ENCODE measurements around the gene EIF3A. TPM values are rescaled to one million over a fixed set of nuclear protein-coding genes. Genes with fewer than 3 reads are reported as not detected.

The EIF3A gene
- total RNA-seq, 1 donor, result 135 TPM

DNA sequence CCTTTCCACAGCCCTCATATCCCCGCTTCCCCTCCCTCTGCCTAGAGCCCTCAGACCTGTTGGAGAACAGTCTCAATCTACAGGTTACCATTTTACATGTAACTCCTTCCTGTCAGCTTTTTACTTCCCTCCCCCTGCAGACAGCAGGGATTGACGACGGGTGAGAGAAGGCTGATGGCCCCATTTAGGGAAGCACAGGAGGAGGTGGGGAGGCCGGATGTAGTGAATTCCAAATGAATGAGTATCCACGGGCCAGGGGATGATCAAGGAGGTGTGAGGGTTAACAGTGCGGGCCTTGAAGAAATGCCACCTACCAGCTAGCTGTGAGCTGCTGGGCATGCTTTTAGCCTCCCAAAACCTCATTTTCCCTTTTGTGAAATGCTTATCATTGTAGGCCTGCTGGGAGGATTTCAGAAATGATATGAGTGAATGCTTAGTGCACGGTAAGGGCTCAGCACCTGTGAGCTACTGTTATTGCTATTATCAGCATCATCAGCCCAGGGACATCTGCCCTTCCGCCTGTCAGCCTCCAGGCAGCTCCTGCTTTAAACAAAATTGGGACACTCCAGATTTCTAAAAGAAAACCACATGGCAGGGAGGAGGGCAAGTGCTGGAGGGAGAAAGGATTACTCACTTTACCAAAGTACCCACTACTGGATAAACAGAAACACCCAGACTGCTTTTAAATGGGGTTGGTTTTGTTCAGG, 57.6 kb downstream of the EIF3A start:
- DNase-seq (ENCODE audit: insufficient read length, low spot score, missing footprints), result peak; percentile 93
- H4K20me1 ChIP-seq (ENCODE audit: insufficient read depth, low read length), result no peaks in the 10 kb centered on the region
- no peaks in the 10 kb centered on the region for H3K9me3 ChIP-seq (ENCODE audit: low read depth, low read length)
- peak overlapping the region; percentile 13 for H3K4me3 ChIP-seq (ENCODE audit: insufficient read depth, low read length)
- H3K36me3 ChIP-seq (ENCODE audit: insufficient read depth, low read length), result no peaks in the 10 kb centered on the region
- TF ChIP-seq, protein P1, sequence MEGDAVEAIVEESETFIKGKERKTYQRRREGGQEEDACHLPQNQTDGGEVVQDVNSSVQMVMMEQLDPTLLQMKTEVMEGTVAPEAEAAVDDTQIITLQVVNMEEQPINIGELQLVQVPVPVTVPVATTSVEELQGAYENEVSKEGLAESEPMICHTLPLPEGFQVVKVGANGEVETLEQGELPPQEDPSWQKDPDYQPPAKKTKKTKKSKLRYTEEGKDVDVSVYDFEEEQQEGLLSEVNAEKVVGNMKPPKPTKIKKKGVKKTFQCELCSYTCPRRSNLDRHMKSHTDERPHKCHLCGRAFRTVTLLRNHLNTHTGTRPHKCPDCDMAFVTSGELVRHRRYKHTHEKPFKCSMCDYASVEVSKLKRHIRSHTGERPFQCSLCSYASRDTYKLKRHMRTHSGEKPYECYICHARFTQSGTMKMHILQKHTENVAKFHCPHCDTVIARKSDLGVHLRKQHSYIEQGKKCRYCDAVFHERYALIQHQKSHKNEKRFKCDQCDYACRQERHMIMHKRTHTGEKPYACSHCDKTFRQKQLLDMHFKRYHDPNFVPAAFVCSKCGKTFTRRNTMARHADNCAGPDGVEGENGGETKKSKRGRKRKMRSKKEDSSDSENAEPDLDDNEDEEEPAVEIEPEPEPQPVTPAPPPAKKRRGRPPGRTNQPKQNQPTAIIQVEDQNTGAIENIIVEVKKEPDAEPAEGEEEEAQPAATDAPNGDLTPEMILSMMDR (IDR thresholded peaks at IDR 0.05; ENCODE audit: extremely low read depth, low read depth, low read length), result no peak
- H3K27ac ChIP-seq (ENCODE audit: low read depth, low read length), result no peak overlapping the region
- H3K79me2 ChIP-seq (ENCODE audit: insufficient read depth, low read length), result no peaks in the 10 kb centered on the region
- H2AFZ ChIP-seq (ENCODE audit: low read length), result peak overlapping the region; percentile 30
- peak overlapping the region; percentile 45 for H3K4me2 ChIP-seq (ENCODE audit: insufficient read depth, low read length)
- H3K4me1 ChIP-seq (ENCODE audit: insufficient read depth, low read length), result peaks cover 34% of the 10 kb centered on the region
- H3K27me3 ChIP-seq (ENCODE audit: insufficient read depth, low read length), result no peaks in the 10 kb centered on the region

DNA sequence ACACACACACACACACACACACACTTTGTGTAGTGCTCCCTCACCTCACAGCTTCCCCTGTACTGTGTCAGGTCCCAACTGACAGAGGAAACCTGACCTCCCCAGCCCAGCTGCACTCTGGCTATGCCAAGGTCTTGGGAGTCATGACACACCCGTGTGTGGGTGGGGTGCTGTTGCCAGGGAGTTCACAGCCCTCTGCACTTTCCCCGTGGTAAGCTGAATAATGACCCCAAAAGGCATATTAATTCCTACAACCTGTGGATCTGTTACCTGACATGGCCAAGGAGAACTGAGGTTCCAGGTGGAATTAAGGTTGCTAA, 60.0 kb downstream of the EIF3A start:
- no peak overlapping the region for H3K4me2 ChIP-seq (ENCODE audit: insufficient read depth, low read length)
- no peaks in the 10 kb centered on the region for H3K36me3 ChIP-seq (ENCODE audit: insufficient read depth, low read length)
- H3K79me2 ChIP-seq (ENCODE audit: insufficient read depth, low read length), result no peaks in the 10 kb centered on the region
- H3K4me3 ChIP-seq (ENCODE audit: insufficient read depth, low read length), result no peak overlapping the region
- no peaks in the 10 kb centered on the region for H4K20me1 ChIP-seq (ENCODE audit: insufficient read depth, low read length)
- peak; percentile 87 for DNase-seq (ENCODE audit: insufficient read length, low spot score, missing footprints)
- peaks cover 23% of the 10 kb centered on the region for H3K4me1 ChIP-seq (ENCODE audit: insufficient read depth, low read length)
- TF ChIP-seq, protein P1 (IDR thresholded peaks at IDR 0.05; ENCODE audit: extremely low read depth, low read depth, low read length), result no peak
- H3K27me3 ChIP-seq (ENCODE audit: insufficient read depth, low read length), result peaks cover 7% of the 10 kb centered on the region
- no peak overlapping the region for H3K27ac ChIP-seq (ENCODE audit: low read depth, low read length)
- H3K9me3 ChIP-seq (ENCODE audit: low read depth, low read length), result no peaks in the 10 kb centered on the region
- no peak overlapping the region for H2AFZ ChIP-seq (ENCODE audit: low read length)

DNA sequence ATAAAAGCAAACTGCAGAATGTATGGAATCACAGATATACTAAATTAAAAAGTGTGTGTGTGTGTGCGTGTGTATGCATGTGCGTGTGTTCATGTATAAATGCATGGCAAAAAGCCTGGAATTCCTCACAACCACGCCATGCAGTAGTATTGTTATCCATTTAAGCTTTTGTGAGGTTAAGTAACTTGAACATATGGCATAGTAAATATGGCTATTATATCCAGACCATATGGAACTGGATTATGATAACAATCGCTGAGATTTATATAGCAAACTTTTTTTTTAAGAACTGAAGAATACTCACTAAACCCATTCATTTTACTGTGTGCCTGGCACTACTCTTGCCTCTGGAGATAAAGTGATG, 73.4 kb downstream of the EIF3A start:
- Histone ChIP-seq H3K9me3 (ENCODE audit: low read depth, low read length) (no peaks in the 10 kb centered on the region), H3K79me2 (ENCODE audit: insufficient read depth, low read length) (no peaks in the 10 kb centered on the region), H3K27ac (ENCODE audit: low read depth, low read length) (no peak overlapping the region), H4K20me1 (ENCODE audit: insufficient read depth, low read length) (peaks cover 5% of the 10 kb centered on the region), H2AFZ (ENCODE audit: low read length) (no peak overlapping the region), H3K27me3 (ENCODE audit: insufficient read depth, low read length) (peaks cover 20% of the 10 kb centered on the region), H3K4me2 (ENCODE audit: insufficient read depth, low read length) (peak overlapping the region; percentile 52), H3K4me1 (ENCODE audit: insufficient read depth, low read length) (peaks cover 23% of the 10 kb centered on the region), H3K36me3 (ENCODE audit: insufficient read depth, low read length) (no peaks in the 10 kb centered on the region), H3K4me3 (ENCODE audit: insufficient read depth, low read length) (no peak overlapping the region)
- DNase-seq (ENCODE audit: insufficient read length, low spot score, missing footprints), result no peak
- TF ChIP-seq, protein P1 (IDR thresholded peaks at IDR 0.05; ENCODE audit: extremely low read depth, low read depth, low read length), result no peak

DNA sequence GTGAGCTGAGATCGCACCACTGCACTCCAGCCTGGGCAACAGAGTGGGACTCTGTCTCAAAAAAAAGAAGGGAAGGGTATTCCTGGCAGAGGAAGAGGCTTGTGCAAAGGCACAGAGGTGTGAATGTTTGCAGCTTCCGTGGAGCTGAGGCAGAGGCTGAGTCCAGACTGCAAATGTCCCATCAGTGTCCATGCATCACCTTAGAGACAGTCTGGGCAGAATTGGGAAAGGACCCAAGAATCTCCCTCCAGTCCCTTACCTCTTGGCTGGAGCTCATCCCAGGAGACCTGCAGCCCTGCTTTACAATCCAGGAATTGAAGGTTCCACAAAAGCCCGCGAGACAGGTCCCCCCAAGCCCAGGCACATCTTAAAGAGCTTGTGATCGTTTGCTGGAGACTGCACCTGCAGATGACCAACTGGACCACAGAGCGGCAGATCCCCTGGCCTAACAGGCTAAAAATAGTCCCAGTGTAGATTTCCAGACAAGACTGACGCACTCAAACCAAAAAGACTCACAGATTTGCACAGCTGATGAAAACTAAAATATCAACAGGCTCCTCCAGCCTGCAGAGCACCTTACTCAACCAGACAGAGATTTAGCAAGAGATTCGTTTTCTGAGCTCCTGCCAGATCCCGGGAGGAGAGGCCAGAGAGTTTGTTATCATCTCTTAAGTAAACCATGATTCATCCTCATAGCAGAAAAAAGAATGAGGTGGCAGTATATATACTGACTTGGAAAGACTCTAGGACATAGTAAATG, 74.0 kb downstream of the EIF3A start:
- Histone ChIP-seq H2AFZ (ENCODE audit: low read length) (no peak overlapping the region), H3K27ac (ENCODE audit: low read depth, low read length) (peak overlapping the region; percentile 44), H3K4me2 (ENCODE audit: insufficient read depth, low read length) (peak overlapping the region; percentile 52), H3K4me1 (ENCODE audit: insufficient read depth, low read length) (peaks cover 23% of the 10 kb centered on the region), H3K9me3 (ENCODE audit: low read depth, low read length) (no peaks in the 10 kb centered on the region), H3K36me3 (ENCODE audit: insufficient read depth, low read length) (no peaks in the 10 kb centered on the region), H3K79me2 (ENCODE audit: insufficient read depth, low read length) (no peaks in the 10 kb centered on the region), H4K20me1 (ENCODE audit: insufficient read depth, low read length) (peaks cover 5% of the 10 kb centered on the region), H3K4me3 (ENCODE audit: insufficient read depth, low read length) (no peak overlapping the region), H3K27me3 (ENCODE audit: insufficient read depth, low read length) (peaks cover 24% of the 10 kb centered on the region)
- TF ChIP-seq, protein P1 (IDR thresholded peaks at IDR 0.05; ENCODE audit: extremely low read depth, low read depth, low read length), result peak; percentile 20
- peak; percentile 95 for DNase-seq (ENCODE audit: insufficient read length, low spot score, missing footprints)

Measured in osteoblast (primary cell).